Uterus (tissue), 2 donors: Measurements from ENCODE around the gene EFHD1.

ENCODE experiments used
- POLR2A ChIP-seq, 2 donors: fragments of 450-650 bp; IDR thresholded peaks; one replicate each; pipeline ENCODE4 v1.6.1; 2016; ENCODE audit warnings: antibody characterized with exemption in 2 of 2, mild to moderate bottlenecking in 1 of 2, moderate library complexity in 1 of 2
- TF ChIP-seq, protein P1 (sequence below), 4 experiments: fragments of 200-600 bp in 2 of 4; fragments of 450-650 bp in 2 of 4; sonication (generic) in 2 of 4; IDR thresholded peaks; one replicate each; pipeline ENCODE4 v1.5.1; 2016 to 2019; ENCODE audit warnings: antibody characterized with exemption in 4 of 4, mild to moderate bottlenecking in 2 of 4, moderate library complexity in 1 of 4

DNA sequence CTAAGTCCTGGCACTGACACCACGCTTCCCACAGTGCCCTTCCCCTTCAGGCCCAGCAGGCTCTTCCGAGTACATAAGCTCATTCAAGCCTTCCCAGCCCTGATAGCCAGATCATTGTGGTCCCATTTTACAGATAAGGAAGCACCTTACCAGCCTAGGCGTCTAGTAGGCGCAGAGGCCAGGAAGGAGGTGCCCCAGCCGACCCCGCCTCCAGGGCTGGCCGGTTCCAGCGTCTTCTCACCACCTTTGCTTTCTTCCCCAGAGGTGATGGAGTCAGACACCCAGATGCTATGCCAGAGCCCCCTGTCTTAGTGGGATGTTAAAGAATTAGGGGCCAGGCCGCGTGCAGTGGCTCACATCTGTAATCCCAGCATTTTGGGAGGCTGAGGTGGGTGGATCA lies 28.9 kb upstream of the EFHD1 start:
- TF ChIP-seq, protein P1, sequence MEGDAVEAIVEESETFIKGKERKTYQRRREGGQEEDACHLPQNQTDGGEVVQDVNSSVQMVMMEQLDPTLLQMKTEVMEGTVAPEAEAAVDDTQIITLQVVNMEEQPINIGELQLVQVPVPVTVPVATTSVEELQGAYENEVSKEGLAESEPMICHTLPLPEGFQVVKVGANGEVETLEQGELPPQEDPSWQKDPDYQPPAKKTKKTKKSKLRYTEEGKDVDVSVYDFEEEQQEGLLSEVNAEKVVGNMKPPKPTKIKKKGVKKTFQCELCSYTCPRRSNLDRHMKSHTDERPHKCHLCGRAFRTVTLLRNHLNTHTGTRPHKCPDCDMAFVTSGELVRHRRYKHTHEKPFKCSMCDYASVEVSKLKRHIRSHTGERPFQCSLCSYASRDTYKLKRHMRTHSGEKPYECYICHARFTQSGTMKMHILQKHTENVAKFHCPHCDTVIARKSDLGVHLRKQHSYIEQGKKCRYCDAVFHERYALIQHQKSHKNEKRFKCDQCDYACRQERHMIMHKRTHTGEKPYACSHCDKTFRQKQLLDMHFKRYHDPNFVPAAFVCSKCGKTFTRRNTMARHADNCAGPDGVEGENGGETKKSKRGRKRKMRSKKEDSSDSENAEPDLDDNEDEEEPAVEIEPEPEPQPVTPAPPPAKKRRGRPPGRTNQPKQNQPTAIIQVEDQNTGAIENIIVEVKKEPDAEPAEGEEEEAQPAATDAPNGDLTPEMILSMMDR (IDR thresholded peaks at IDR 0.05), result no peak
- no peak for TF ChIP-seq POLR2A (IDR thresholded peaks at IDR 0.05)
